Fibroblast of peridontal ligament (primary cell): ENCODE data around the gene FRMD4A.
A peak's percentile ranks its signal among the peaks of the same experiment; 100 is the strongest.

Experiments
- DNase-seq: peaks from one replicate; pipeline ENCODE4 v3.0.0-alpha.2; 2010; ENCODE audit errors: extremely low read depth

The FRMD4A gene

DNA sequence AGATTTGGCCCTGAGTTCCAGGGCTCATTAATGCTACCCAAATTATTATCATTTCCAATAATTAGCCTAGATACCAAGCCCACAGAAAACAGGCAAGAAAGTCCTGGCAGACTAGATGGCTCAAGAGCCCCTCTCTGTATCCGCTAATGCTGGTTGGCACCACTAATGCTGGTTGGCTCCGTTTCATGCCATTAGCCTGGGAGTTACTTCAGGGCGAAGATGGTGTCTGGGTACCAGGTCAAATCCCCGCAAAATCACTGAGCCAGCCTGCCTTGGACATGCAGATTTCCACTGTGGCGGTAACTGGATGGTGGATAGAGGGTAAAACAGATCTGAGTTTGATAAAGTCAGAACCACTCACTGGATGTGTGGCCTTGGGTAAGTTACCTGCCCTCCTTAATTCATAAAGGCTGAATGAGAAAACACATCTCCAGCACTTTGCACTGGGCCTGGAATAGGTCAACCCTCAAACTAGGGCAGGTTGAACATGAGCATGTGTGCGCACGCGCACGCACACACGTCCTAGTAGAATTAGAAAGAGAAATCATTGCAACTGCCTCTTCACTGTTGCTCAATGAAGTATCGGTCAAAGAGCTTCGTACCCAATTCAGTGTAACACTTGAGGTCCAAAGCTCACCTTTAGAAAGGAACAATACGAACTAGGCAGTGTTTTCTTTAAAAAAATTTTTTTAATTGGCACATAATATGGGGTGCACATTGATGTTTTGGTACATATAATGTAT, 652.5 kb downstream of the FRMD4A start:
- DNase-seq: no peak

DNA sequence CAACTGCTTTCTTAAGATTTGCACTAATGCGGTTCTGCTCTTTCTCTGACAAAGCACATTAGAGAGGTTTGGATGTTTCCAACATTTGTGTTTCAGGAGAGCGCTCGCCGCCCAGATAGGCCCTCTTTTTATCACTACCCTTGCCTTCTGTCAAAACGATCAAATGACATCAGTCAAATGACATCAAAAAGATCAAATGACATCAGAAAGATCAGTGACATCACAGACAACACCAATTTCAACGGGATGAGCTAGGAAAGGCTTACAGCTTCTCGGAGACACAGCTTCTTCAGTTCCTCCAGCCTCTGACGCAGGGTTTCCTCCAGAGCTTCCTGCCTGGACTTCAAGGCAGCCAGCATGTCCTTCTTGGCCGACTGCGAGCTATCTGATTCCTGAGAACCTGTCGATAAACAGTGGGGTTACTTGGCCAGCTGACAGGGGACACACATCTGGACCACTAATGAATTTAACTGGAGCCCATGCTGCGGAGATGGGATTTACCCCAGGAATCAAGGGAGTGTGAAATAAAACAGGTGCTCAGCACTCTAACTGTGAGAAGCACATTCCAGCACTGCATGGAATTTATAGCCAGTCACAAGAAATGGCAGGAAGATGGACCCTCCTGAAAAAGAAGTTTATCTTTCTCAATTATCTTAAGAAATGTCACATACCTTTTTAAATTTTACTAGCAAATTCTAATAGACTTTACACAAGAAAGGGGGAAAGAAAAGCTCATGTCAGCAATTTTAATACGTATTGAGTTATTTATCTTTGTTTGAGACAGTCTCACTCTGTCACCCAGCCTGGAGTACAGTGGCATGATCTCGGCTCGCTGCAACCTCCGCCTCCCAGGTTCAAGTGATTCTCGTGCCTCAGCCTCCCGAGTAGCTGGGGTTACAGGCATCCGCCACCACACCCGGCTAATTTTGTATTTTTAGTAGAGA, 655.8 kb downstream of the FRMD4A start:
- no peak for DNase-seq

DNA sequence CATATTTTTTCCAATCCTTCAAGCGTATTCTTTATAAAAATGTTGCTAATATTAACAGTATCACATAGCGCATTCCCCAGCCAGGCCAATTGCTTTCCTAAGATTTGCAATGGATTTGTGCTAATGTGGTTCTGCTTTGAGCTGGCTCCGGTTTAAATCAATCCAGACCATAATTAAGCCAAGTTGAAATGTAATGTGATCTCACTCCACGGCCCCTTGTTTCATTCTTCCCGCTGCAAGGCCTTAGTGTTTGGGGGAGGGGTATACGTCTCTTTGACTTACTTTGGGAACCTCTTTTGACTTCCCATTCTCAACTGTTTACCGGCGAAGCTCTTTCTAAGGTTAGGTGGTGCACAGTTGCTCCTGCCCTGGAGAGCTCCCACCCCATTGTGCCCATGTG, 657.6 kb downstream of the FRMD4A start:
- DNase-seq: peak; percentile 40

DNA sequence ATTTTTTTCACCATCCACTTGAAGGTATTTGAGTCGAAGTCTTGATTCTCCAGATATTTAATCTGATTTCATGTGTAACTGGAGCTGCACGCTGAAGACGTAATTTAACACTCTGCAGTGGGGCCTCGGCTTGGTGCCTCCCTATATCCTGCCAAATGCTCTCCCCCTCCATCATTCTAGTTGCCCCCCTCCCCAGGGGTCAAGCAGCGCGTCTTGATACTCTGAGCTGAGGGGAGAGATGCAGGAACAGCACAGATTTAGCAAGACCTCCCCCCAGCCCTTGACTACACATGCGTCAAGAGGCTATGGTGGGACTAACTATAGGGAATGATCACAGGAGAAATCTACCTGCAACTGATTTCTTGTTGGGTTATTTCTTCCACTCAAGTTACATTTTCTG, 658.2 kb downstream of the FRMD4A start:
- DNase-seq: no peak

DNA sequence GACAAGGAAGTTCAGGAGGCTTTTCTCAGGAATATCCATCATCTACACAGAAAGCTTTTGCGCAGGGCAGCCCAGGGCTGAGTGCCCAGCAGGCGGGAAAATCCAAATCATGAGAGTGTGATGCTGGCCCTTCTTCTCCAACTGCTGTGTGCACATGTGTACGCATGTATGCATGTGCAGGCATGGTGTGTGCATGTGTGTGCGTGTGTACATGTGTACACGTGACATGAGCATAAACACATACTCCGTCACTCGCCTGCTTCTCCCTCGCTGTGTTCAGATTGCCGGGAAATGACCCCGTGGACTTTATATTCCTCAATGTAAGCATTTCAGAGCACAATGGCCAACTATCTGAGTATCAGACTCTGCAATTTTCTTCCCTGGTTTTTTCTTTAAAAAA, 658.8 kb downstream of the FRMD4A start:
- no peak for DNase-seq

DNA sequence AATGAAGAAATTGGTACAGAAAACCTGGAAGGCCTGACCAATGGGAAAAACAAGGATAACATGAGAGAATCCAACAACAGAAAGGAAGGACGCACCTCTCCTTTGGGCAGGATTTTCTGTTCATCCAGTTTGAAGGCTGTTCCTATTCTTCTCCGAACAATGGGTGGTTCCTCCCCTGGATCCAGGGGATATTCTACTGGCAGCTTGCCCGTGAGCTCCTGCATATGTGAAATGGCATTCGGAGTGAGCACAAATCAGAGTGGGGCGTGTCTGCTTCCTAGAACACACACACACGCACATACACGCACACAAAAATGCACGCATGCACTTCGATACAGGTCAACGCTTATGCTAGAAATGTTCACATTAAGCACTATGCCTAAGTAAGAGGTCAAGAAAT, 660.4 kb downstream of the FRMD4A start:
- no peak for DNase-seq

DNA sequence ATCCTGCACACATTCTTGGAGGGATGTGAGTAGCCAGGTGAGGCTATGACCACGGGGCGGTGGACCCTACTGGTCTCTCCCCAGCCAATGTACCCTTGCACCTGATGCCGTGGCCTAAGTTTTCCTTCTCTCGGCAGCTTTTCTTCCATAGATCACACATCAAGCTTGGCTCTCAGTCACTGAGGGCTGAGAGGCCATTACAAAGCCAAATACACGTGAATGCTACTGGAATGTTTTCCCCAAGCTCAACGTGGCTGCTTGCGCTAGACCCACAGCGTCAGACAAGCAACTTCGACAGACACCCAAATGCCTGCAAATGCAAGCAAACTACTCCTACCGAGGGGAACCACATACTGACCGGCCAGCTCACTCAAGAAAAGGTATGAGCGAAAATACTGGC, 660.8 kb downstream of the FRMD4A start:
- no peak for DNase-seq

DNA sequence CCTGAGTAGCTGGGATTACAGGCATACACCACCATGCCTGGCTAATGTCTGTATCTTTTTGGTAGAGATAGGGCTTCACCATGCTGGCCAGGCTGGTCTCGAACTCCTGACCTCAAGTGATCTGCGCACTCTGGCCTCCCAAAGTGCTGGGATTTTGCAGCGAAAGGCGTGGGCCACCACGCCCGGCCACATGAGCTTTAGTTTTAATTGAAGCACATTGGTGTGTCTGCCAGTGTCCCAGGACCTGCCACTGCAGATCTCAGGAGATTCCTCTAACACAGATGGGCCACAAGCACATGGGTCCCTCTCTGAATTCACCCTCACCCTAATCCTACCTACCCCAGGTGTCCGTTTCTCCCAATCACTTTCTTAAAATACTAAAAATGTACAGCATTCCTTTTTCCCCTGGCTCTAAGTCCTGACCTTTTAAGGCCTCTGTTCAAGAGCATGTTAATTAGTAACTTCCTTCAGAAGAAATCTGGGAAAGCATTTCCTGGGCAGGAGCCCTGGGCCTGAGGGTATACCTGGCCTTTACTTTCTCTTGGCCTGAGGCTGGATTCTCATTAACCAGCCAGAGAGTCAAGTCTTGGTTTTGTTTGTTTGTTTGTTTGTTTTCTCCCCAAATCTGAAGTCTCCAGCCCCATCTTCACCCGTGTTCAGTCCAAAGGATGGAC, 661.4 kb downstream of the FRMD4A start:
- DNase-seq: no peak

DNA sequence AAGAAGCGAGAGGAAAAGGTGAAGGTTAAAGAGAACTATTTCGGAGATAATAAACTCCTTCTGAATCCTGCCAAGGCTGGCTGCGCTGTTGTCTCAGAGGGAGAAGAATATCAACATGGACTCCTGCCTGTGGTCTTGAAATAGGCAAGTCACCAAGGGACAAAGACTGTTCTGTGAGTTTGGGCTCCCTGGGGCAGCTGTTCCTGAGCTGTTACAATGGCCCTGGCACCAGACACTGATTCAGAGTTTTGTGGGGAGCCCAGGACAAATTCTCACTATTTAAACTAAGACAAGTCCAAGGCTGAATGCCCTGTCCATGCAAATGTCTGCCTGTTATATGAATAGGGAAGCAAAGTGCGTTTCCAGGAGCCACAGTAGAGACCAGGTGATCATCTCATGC, 662.6 kb downstream of the FRMD4A start:
- DNase-seq: no peak

DNA sequence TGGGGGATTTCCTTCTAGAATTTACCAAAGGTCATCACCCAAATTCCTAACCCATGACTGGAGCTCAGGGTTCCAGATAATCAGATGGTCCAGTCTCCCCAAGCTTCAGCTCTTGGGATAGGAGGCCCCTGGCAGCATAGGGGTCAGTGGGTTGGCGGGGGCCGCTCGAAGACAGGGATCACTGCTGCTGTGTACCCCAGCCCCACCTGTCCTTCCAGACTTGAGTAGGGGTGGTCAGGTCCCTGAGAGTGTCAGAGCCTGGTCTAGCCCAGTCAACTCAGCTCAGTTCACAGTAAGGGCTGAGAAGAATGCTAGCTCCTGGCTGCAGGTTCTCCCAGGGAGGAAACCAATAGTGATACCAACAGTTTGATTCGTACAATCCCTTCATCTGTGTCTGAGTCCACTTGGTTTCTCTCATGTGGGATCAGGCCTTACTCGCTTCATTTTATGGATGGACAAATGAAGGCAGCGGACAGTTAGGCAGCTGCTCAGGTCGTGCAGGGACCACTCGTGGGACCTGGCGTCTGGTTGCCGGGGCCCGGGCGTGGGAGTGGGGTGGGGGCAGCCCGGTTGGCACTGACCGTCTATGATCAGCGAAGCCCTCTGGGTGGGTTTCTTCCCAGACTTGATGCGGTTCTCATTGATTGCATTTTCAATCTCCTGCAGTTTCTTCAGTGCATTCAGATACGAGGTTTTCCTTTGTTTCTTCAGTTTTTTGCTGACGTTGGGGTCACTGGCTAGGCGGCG, 665.0 kb downstream of the FRMD4A start:
- no peak for DNase-seq

DNA sequence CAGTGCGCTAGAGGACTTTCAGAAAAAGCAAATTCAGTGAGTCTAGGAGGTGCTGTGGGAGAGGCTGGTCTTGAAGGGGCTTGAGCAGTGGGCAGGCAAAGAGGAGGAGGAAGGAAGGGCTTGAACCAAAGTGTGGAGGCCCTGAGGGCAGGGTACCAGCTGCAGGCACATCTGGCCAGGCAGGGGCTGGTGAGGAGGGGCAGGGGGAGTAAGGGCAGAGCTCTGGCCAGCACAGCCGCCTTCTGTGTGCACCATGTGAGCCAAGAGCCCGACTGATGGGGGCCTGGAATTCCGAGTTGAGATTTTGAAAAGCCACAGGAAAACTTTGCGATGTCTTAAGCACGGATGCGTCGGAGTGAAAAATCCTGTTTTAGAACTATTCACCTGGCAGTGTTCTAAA, 669.5 kb downstream of the FRMD4A start:
- no peak for DNase-seq

DNA sequence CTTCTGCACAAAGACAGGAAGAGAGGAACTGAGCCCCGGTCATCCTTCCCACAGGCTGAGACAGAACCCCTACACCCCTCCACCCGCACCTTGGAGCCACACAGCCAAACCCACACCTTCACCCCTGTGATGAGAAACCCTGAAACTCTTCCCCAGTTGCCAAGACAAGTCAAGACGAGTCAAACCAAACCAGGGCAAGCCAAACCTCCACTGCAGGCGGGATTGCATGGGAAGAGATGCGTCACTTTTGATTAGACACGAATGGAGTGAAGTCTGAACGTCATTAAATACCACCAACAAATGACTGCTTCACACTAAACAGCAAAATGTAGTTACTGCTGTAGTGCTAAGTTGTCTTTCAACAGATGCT, 670.2 kb downstream of the FRMD4A start:
- DNase-seq: peak; percentile 48

DNA sequence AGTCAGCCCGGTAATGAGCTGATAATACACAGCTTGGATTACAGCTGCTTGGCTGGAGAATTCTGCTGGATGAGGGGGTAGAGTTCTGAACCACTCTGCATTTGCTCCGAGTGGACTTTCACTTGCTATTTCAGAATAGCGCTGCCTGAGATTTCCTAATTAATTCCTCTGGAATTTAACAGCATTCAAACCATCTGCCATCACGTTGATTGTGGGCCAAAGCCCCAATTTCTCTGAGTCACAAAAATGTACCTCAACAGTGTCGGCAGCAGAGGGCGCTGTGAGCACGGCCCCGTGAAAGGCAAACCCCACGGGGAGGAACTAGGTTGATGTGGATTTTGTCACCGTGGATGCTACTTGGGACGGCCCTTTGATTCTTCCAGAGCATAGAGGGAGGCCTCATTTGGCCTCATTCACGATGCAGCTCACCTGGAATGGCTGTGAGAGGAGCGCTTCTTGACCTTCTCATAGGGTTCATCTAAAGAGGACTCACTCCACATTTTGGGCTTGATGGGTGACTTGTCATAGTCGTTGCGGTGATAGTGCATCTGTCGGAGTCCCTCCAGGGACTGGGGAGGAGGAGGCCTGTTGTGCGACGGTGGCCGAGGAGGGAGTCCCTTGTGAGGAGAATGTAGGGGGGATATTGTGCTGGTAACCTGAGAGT, 670.7 kb downstream of the FRMD4A start:
- DNase-seq: peak; percentile 70

DNA sequence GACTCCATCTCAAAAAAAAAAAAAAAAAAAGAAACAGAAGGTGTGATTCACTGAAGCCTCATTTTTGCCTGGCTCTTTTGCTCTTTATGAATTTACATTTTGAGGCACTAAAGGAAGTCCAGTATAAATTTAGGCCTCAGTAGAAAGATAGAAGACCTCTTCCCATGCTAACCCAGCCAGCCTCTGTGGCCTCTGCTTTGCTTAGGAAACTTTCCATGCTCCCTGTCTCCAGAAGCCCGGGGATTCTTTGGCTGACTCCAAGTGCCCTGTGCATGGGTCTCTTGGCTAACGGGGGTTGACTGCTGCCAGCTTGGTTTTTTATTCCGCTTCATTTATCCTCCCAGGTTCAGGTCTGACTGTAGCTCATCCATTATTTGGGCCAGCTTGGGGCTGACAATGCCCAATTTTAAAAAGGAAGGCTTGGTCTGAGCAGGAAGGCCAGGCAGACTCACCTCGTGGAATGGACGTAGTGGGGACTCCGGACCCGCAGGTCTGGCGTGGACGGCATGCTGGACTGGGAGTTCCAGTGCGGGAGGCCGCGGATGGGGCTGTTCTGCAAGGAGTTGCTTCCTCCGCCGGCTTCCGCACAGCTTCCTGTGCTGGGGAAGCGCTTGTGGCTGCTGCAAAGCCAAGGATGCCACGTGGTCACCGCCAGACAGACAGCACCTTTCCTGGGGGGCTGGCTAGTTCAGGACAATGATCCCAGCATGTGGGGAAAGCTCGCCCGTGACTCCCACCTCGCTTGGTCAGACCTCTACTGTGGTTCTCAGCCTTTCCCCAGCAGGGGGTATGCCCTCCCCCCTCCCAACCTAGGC, 671.6 kb downstream of the FRMD4A start:
- DNase-seq: no peak

DNA sequence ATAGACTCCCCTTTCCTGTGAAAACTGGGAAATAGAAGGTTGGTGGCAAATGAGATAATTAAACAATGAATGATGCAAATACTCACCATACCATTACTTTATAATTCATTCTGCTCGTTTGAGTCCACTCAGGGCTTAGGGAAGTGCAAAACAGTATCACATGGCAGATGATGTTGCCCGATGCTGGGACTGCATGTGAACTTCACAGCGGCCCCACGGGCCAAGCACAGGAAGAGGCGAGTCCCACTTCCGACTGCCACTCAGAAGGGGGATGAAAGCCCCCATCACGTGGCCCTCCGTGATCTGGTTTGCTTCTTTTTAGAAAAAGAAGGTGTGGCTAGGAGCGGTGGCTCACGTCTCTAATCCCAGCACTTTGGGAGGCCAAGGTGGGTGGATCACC, 672.5 kb downstream of the FRMD4A start:
- no peak for DNase-seq

DNA sequence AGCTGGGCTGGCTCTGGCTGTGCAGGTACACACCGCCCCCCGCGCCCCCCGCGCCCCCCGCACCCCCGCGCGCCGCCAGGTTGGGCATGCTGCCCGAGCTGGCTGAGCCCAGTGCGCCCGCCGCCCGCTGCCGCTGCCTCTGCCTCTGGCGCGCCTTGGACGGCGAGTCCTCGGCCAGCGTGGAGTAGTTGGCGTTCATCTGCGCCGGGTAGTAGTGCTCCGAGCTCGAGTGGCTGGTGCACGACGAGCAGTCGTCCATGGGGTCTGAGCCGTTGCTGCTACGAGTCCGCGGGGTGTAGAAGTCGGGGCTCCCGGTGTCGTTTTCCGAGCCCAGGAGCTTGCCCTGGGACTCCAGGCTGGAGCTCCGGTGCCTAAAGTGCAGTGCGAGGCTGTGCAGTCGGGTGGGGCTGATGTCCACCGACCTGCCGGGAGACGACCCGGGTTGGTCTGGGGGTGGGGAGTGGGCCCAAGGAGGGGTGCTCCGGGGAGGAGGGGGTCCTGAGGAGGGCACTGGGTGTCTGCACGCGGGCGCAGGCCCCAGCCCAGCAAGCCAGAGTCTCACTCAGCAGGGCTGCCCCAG, 673.5 kb downstream of the FRMD4A start:
- no peak for DNase-seq

DNA sequence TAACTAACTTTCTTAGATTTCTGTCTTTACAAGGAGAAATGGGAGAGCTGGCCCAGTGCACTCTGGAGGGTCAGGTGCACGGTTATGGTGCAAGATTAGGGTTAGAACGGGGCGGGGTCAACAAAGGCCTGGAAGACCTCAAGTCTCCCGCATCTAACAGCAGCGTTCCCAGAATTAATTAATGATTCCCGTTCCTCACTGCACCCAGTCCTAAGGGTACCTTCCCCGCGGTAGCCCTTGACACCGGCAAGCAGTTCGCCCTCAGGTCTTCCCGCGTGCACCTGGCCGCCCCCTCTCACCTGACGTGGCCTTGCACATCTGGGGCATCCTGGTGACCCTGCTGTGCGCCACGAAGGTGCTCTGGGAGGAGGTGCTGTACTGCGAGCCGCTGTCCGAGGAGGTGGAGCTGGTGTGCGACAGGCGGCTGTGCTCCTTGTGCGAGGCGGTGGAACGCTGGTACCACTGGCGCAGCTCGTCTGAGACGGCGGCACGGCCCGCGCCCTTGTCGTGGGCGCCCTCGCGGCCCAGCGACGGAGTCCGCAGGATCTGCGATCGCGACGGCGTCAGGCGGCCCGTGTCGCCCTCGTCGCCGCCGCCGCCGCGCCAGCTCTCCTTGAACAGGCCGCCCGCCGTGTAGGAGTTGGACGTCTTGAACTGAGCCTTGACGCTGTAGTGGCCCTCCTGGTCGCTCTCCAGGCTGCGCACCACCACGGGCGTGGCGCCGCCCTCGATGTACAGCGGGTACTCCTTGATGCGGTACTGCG, 674.2 kb downstream of the FRMD4A start:
- DNase-seq: no peak

DNA sequence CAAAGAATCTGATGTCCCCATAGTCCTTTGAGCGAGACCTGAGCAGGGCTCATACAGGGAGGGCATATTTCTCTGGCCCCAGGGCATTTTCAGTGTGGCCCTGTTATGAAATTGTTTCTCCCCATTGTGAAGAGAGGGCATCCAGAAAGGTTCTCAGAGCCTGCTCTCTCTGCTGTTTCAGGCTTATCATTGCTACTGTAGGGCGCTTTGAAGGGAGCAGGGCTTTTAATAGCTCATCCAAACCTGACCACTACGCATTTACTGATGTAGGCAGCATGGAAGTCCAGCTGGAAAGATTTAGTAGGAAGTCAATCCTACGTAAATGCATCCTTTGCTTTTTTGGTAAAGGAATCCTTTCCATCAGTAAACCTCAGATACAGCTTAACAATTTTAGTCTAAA, 675.9 kb downstream of the FRMD4A start:
- no peak for DNase-seq

DNA sequence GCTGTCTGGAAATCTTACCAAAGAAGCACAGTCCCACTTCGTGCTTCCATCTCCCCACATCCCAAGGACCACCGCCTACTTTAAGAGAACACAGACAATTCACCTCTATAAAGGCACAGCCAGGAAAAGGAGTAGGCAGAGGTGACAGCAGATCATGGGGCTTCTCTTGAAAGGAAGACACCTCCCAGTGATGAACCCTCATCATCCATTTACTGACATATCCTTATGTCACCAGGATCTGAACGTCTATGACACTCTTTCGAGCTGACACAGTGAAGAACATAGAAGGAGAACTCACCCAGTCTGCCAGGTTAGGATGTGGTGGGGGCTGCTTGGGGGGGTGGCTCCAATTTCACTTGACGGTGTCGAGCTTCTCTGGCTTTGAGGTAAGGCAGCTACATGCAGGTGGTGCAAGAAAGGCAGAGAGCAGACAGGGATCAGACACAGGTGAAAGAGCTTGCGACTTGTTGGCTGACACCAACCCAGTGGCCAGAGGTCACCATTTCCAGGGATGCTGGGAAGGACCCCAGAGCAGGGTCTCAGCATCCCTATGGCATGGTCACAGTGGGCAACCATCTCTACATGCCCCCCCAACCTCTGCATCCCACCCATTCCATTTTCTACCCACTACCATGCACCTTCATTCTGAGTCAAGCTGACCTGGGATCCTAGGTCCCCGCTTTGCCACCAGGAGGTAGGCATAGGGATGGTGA, 676.5 kb downstream of the FRMD4A start:
- no peak for DNase-seq
